ENCODE measurements around the gene RBM17. TPM values are rescaled to one million over a fixed set of nuclear protein-coding genes. Genes with fewer than 3 reads are reported as not detected.

RBM17 gene
- total RNA-seq, 2 donors from 2014 or later = 195 to 294 TPM

DNA sequence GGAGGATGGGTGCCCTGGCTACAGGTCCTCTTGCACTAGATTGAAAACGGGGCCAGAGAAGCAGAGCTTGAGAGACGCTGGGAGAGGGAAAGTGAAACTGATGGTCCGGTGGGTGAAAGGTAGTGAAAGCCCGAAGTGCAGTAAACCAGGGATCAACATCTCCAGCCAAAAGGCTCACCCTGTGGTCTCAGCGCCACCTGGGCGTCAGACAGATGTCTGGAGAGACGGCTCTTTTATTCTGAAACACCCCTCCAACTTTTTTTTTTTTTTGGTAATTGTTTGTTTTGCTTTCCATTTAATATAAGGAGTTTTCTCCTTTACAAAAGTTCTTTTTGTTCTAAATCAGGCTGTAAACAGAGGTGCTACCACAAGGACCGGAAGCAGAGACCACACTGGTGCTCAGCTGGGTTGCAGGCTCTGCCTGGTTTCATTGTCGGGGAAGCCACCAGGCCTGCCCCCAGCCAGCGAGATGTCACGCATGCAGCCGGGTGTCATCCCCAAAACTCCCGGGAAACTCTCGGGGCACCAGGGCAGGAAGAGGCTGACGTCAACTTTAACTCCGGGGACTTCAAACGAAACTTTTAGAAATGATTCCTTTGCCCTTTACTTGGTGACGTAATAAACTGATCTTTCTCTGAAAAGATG is 37.9 kb upstream of the RBM17 start:
- peaks cover 54% of the 10 kb centered on the region for H3K36me3 Mint-ChIP-seq
- H3K4me3 Mint-ChIP-seq = peak overlapping the region; percentile 82
- ATAC-seq (peak; percentile 86 to 90), DNase-seq (ENCODE audit: low spot score) (peak; percentile 99)
- peaks cover 84 to 88% of the 10 kb centered on the region in 2 donors for H3K4me1 Mint-ChIP-seq (ENCODE audit: low read depth in 2 of 2)
- peak overlapping the region; percentile 94 to 98 for H3K27ac Mint-ChIP-seq
- H3K9me3 Mint-ChIP-seq = no peaks in the 10 kb centered on the region
- H3K27me3 Mint-ChIP-seq = no peaks in the 10 kb centered on the region

GRCh38 chr10:6052247-6053221 is 36.3 kb upstream of the RBM17 start:
- Mint-ChIP-seq H3K4me1 (ENCODE audit: low read depth in 2 of 2) (peaks cover 83 to 88% of the 10 kb centered on the region in 2 donors), H3K9me3 (no peaks in the 10 kb centered on the region), H3K27ac (peak overlapping the region; percentile 94 to 98), H3K27me3 (no peaks in the 10 kb centered on the region), H3K4me3 (peak overlapping the region; percentile 89), H3K36me3 (peaks cover 61% of the 10 kb centered on the region)
- peak; percentile 91 for DNase-seq (ENCODE audit: low spot score)
- peak; percentile 56 to 68 for ATAC-seq

GRCh38 chr10:6053303-6053702 is 35.5 kb upstream of the RBM17 start:
- H3K27ac Mint-ChIP-seq = peak overlapping the region; percentile 94 to 98
- ATAC-seq (no peak), DNase-seq (ENCODE audit: low spot score) (no peak)
- H3K27me3 Mint-ChIP-seq = no peaks in the 10 kb centered on the region
- no peaks in the 10 kb centered on the region for H3K9me3 Mint-ChIP-seq
- H3K4me3 Mint-ChIP-seq = peak overlapping the region; percentile 89
- H3K4me1 Mint-ChIP-seq (ENCODE audit: low read depth in 2 of 2) = peaks cover 85 to 90% of the 10 kb centered on the region in 2 donors
- H3K36me3 Mint-ChIP-seq = peaks cover 63% of the 10 kb centered on the region

DNA sequence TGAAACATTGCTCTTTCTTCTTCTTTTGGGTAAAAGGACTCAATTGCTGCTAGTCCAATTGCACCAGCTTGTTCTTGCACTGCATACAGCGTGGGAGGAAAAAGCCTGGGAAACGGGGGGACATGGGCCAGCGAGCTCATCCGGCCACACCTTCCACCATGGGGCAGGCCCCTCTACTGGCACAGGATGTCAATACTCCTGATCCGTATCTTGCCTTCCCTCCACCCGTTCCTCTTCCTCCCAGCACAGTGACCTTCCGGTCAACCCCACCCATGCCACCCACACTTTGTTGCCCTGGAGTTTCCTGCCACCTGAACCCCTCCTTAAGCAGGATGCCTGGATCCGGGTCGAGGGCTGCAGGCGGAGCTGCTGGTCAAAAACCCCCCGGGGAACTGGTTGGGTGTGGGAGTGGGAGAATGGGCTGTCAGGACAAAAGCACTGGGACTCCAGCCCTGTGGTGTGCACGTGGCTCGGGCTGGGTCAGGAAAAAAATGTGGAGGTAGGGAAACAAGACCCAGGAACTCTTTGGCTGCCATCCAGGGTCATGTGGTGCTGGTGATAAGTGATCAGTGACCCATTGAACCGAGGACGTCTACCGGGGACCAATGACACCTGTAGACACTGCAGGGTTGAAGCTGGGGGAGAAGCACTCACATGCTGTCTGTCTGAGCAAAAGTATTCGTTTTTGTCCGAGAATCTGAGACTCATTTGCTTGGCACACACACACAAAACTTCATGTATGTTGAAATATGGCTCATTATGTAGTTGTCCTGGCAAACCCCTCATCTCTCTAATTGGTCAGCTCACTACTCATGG is 34.8 kb upstream of the RBM17 start:
- Mint-ChIP-seq H3K36me3 (peaks cover 63% of the 10 kb centered on the region), H3K4me3 (peak overlapping the region; percentile 89), H3K4me1 (ENCODE audit: low read depth in 2 of 2) (peaks cover 84 to 90% of the 10 kb centered on the region in 2 donors), H3K27me3 (no peaks in the 10 kb centered on the region), H3K9me3 (no peaks in the 10 kb centered on the region), H3K27ac (peak overlapping the region; percentile 94 to 98)
- no peak for DNase-seq (ENCODE audit: low spot score)
- ATAC-seq = no peak

DNA sequence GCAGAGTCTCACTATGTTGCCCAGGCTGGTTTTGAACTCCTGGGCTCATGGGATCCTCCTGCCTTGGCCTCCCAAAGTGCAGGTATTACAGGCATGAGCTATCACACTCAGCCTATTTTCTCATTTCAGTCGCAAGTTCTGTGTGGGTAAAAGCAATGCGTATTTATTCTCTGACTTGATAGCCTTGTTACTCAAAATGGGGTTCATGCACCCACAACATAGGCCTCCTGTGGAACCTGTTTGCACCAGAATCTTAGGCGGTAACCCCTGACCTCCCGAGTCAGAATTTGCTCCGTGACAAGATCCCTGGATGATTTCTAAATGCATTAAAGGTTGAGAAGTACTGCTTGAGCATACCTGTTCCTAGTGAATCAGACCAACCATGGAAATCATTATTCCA is 34.0 kb upstream of the RBM17 start:
- Mint-ChIP-seq H3K4me1 (ENCODE audit: low read depth in 2 of 2) (peaks cover 81 to 90% of the 10 kb centered on the region in 2 donors), H3K9me3 (no peaks in the 10 kb centered on the region), H3K27ac (peak overlapping the region; percentile 94 to 98), H3K4me3 (peak overlapping the region; percentile 89), H3K36me3 (peaks cover 66% of the 10 kb centered on the region), H3K27me3 (no peaks in the 10 kb centered on the region)
- DNase-seq (ENCODE audit: low spot score) (no peak), ATAC-seq (no peak)

- ATAC-seq (no peak), DNase-seq (ENCODE audit: low spot score) (no peak)
- Mint-ChIP-seq H3K4me3 (peak overlapping the region; percentile 92), H3K27ac (peak overlapping the region; percentile 97 to 98), H3K36me3 (peaks cover 71% of the 10 kb centered on the region), H3K4me1 (ENCODE audit: low read depth in 2 of 2) (peaks cover 73 to 83% of the 10 kb centered on the region in 2 donors), H3K27me3 (no peaks in the 10 kb centered on the region), H3K9me3 (no peaks in the 10 kb centered on the region)
Measured at GRCh38 chr10:6055929-6056328, 32.9 kb upstream of the RBM17 start.

- Mint-ChIP-seq H3K4me1 (ENCODE audit: low read depth in 2 of 2) (peaks cover 69 to 79% of the 10 kb centered on the region in 2 donors), H3K4me3 (peak overlapping the region; percentile 92), H3K27me3 (no peaks in the 10 kb centered on the region), H3K9me3 (no peaks in the 10 kb centered on the region), H3K27ac (peak overlapping the region; percentile 97 to 98), H3K36me3 (peaks cover 77% of the 10 kb centered on the region)
- DNase-seq (ENCODE audit: low spot score) (no peak), ATAC-seq (no peak)
Measured at GRCh38 chr10:6056411-6057135, 32.3 kb upstream of the RBM17 start.

- no peak for DNase-seq (ENCODE audit: low spot score)
- Mint-ChIP-seq H3K4me1 (ENCODE audit: low read depth in 2 of 2) (peaks cover 53 to 73% of the 10 kb centered on the region in 2 donors), H3K4me3 (peak overlapping the region; percentile 92), H3K9me3 (no peaks in the 10 kb centered on the region), H3K36me3 (peaks cover 67% of the 10 kb centered on the region), H3K27me3 (no peaks in the 10 kb centered on the region), H3K27ac (peak overlapping the region; percentile 97 to 98)
- ATAC-seq = peak; percentile 59 to 70
Measured at GRCh38 chr10:6058682-6059475, 30.0 kb upstream of the RBM17 start.

GRCh38 chr10:6059506-6059905 is 29.3 kb upstream of the RBM17 start:
- Mint-ChIP-seq H3K9me3 (no peaks in the 10 kb centered on the region), H3K27me3 (no peaks in the 10 kb centered on the region), H3K4me1 (ENCODE audit: low read depth in 2 of 2) (peaks cover 53 to 73% of the 10 kb centered on the region in 2 donors), H3K27ac (peak overlapping the region; percentile 97 to 98), H3K4me3 (peak overlapping the region; percentile 92), H3K36me3 (peaks cover 60% of the 10 kb centered on the region)
- DNase-seq (ENCODE audit: low spot score) (no peak), ATAC-seq (no peak)

DNA sequence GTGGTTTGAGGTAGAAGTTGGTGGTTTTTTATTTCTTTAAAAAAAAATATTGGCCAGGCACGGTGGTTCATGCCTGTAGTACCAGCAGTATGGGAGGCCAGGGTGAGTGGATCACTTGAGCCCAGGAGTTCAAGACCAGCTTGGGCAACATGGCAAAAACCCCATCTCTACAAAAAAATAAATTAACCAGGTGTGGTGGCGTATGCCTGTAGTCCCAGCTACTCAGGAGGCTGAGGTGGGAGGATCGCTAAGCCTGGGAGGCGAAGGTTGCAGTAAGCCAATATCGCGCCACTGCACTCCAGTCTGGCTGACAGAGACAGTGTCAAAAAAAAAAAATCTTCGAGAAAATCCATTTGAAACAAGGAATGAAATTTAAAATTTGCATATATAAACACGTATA is 27.8 kb upstream of the RBM17 start:
- ATAC-seq (no peak), DNase-seq (ENCODE audit: low spot score) (no peak)
- Mint-ChIP-seq H3K4me3 (peak overlapping the region; percentile 92), H3K9me3 (peaks cover 1% of the 10 kb centered on the region), H3K27me3 (no peaks in the 10 kb centered on the region), H3K27ac (peak overlapping the region; percentile 97 to 98), H3K36me3 (peaks cover 53% of the 10 kb centered on the region), H3K4me1 (ENCODE audit: low read depth in 2 of 2) (peaks cover 55 to 79% of the 10 kb centered on the region in 2 donors)

DNA sequence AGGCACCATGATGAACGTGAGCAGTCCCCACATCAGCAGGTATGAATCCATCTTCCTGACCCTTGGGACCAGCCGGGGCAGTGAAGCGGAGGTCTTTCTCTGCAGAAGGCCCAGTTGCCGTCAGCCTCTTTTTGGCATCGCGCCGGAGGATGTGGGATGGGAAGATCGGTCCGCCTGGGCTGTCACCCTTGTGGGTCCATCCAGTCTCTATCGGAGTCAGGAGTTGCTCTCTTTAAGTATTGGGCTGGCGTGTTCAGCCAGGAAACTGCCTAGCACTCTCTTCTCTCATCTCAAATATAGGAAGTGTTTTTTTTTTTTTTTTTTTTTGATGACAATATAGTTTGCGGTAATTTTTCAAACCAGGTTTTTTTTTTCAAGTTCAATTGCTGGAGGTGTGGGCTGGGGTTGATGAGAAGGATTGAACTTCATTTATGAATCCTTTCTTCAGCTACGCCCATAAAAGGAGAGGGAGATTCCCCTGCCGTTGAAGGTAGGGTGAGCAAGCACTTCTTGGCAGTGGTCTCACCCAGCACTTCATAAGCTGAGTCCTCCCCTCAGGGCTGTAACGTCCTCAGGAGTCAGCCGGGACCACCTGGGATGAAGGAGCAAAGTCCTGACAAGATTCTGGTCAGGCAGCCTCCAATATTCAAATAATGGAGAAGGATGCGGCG is 26.6 kb upstream of the RBM17 start, which contains the start of gene IL2RA:
IL2RA (minus strand) TSS at position 267 of the 671 bp plus-strand sequence; CDS start at position 51, 216 bp downstream.
- Mint-ChIP-seq H3K9me3 (peaks cover 7% of the 10 kb centered on the region), H3K4me3 (peak within 1 kb of the TSS; percentile 92), H3K27ac (peak within 1 kb of the TSS; percentile 97 to 98), H3K4me1 (ENCODE audit: low read depth in 2 of 2) (peaks cover 55 to 79% of the 10 kb centered on the region in 2 donors), H3K27me3 (no peaks in the 10 kb centered on the region), H3K36me3 (peaks cover 48% of the 10 kb centered on the region)
- peak; percentile 88 for DNase-seq (ENCODE audit: low spot score)
- ATAC-seq = peak; percentile 79 to 84

DNA sequence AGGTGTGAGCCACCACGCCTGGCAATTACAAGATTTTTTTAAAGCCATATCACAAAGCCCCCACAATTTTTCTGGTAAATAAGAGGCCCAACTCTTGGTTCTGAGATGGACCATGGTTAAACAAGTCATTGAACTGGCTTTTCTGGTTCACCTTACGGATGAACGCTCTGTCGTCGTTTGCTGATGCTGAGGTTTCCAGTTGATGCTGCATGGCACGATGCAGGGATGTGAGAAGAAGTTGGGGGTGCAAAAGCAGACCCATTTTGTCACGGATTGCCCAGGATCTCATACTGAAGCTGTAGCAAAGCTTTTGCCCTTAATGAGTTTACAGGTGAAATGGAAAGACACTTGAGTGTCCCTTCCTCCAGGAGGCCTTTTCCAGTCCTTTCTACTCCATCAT is 24.7 kb upstream of the RBM17 start:
- H3K9me3 Mint-ChIP-seq = peaks cover 10% of the 10 kb centered on the region

More for the DNA sequence above, 24.7 kb upstream of the RBM17 start:
- H3K4me1 Mint-ChIP-seq (ENCODE audit: low read depth in 2 of 2) = peaks cover 48 to 71% of the 10 kb centered on the region in 2 donors
- no peaks in the 10 kb centered on the region for H3K27me3 Mint-ChIP-seq
- peak overlapping the region; percentile 95 for H3K4me3 Mint-ChIP-seq
- ATAC-seq (no peak), DNase-seq (ENCODE audit: low spot score) (no peak)
- H3K27ac Mint-ChIP-seq = peak overlapping the region; percentile 97
- H3K36me3 Mint-ChIP-seq = peaks cover 29% of the 10 kb centered on the region

Measured in natural killer cell treated with Interleukin-12 subunit alpha and Interleukin-12 subunit beta and Interleukin-15 and Interleukin-18, amount 100 ng/mL, for 72 hours (primary cell).